Pons (tissue), 1 donor: ENCODE measurements around the gene CCDC192.
"Not testable (repeated sequence)": the region's sequence is repeated elsewhere in the genome, so short reads cannot be mapped to it uniquely, and the experiment has no call there.

Source experiments
- DNase-seq: peaks from one replicate; pipeline ENCODE4 v3.0.0-alpha.2; 2016; ENCODE audit warnings: low spot score

CCDC192 gene

GRCh38 chr5:127847641-127848040 is 144.4 kb downstream of the CCDC192 start:
- DNase-seq: not testable (repeated sequence)

- DNase-seq: no peak
Measured at GRCh38 chr5:127848098-127848497, 144.9 kb downstream of the CCDC192 start.

GRCh38 chr5:127849408-127849807 is 146.2 kb downstream of the CCDC192 start:
- no peak for DNase-seq

- no peak for DNase-seq
Measured at GRCh38 chr5:127849891-127850290, 146.7 kb downstream of the CCDC192 start.

GRCh38 chr5:127851964-127852363 is 148.8 kb downstream of the CCDC192 start:
- DNase-seq: no peak

GRCh38 chr5:127854520-127854919 is 151.3 kb downstream of the CCDC192 start:
- DNase-seq: no peak

- DNase-seq: no peak
Measured at GRCh38 chr5:127856292-127856691, 153.1 kb downstream of the CCDC192 start.

- peak; percentile 70 for DNase-seq
Measured at GRCh38 chr5:127858116-127858784, 155.1 kb downstream of the CCDC192 start.

- DNase-seq: no peak
Measured at GRCh38 chr5:127860291-127860690, 157.1 kb downstream of the CCDC192 start.

- DNase-seq: no peak
Measured at GRCh38 chr5:127863161-127863560, 160.0 kb downstream of the CCDC192 start.

- DNase-seq: no peak
Measured at GRCh38 chr5:127863610-127864395, 160.6 kb downstream of the CCDC192 start.

GRCh38 chr5:127864511-127864910 is 161.3 kb downstream of the CCDC192 start:
- no peak for DNase-seq

- DNase-seq: no peak
Measured at GRCh38 chr5:127865273-127865672, 162.1 kb downstream of the CCDC192 start.

GRCh38 chr5:127867022-127867783 is 164.0 kb downstream of the CCDC192 start:
- DNase-seq: no peak

GRCh38 chr5:127870914-127871313 is 167.7 kb downstream of the CCDC192 start:
- peak; percentile 53 for DNase-seq

GRCh38 chr5:127871503-127872153 is 168.4 kb downstream of the CCDC192 start:
- no peak for DNase-seq

- DNase-seq: no peak
Measured at GRCh38 chr5:127872494-127872893, 169.3 kb downstream of the CCDC192 start.

- DNase-seq: peak; percentile 92
Measured at GRCh38 chr5:127875235-127876021, 172.2 kb downstream of the CCDC192 start.

GRCh38 chr5:127876384-127876783 is 173.2 kb downstream of the CCDC192 start:
- DNase-seq: no peak

GRCh38 chr5:127878174-127878750 is 175.1 kb downstream of the CCDC192 start:
- DNase-seq: peak; percentile 59

GRCh38 chr5:127884416-127884815 is 181.2 kb downstream of the CCDC192 start:
- DNase-seq: no peak
